HepG2 (cell line): ENCODE results near the gene SEPTIN5. TPM values are rescaled to one million over a fixed set of nuclear protein-coding genes. Genes with fewer than 3 reads are reported as not detected.

Experiments used
- ATAC-seq: fragments of 200-7000 bp; cut with Tn5 transposase; 3 replicates; pipeline ENCODE4 v1.9.1; 2020; ENCODE audit warnings: mild to moderate bottlenecking, moderate library complexity
- BruUV-seq: library from RNA; stranded (reverse); fragments of 400-500 nt; replicated peaks from 2 replicates; lab custom pipeline; 2021; lab: Mats Ljungman, UMichigan
- CTCF ChIA-PET: fragments of 300-600 bp; formaldehyde crosslinking; extraction: SDS; loops from one replicate; lab custom pipeline; 2021; ENCODE audit warnings: low total read pairs, inconsistent platforms, low intra/inter-chr PET ratio; lab: Yijun Ruan, JAX
- POLR2A ChIA-PET: fragments of 350-600 bp; sonication (Branson Sonifier 250); formaldehyde crosslinking; loops from one replicate; lab custom pipeline; 2020; ENCODE audit warnings: antibody characterized with exemption, inconsistent platforms; lab: Yijun Ruan, JAX
- DNase-seq: peaks from one replicate; pipeline ENCODE4 v3.0.0-alpha.2; 2015; ENCODE audit warnings: low spot score
- FAIRE-seq: peaks from 3 replicates; lab custom pipeline; 2011; peaks lifted over from hg19 to GRCh38; lab: Jason Lieb, UNC
- H2AFZ ChIP-seq: one replicate; pipeline ENCODE4 v1.6.1; 2011; ENCODE audit warnings: low read length, inconsistent platforms
- H3K27ac ChIP-seq: fragments of 300-600 bp; 3 replicates; pipeline ENCODE4 v1.8.0; 2011; ENCODE audit warnings: mixed run types, mild to moderate bottlenecking, mixed read lengths, low read length, inconsistent platforms; ENCODE audit not compliant: insufficient read depth; ENCODE audit errors: extremely low read length
- H3K27me3 ChIP-seq, 2 experiments: fragments of 200-600 bp in 1 of 2; 2 replicates in 1 of 2; 3 replicates in 1 of 2; pipeline versions ENCODE4 v1.6.0 to v1.8.0; 2011; ENCODE audit warnings: low read length in 2 of 2, mild to moderate bottlenecking in 2 of 2, moderate library complexity in 2 of 2, inconsistent platforms in 1 of 2; ENCODE audit not compliant: insufficient read depth in 2 of 2, control insufficient read depth in 1 of 2
- H3K36me3 ChIP-seq, 2 experiments: fragments of 200-600 bp in 1 of 2; replicated peaks in 1 of 2; 2 replicates in 1 of 2; 3 replicates in 1 of 2; pipeline versions ENCODE4 v1.5.1 to v1.8.0; 2011; ENCODE audit warnings: low read length in 2 of 2, inconsistent platforms in 1 of 2; ENCODE audit not compliant: insufficient read depth in 2 of 2, control insufficient read depth in 1 of 2
- H3K4me1 ChIP-seq: 2 replicates; pipeline ENCODE4 v1.5.1; 2012; ENCODE audit warnings: low read length, inconsistent platforms; ENCODE audit not compliant: insufficient read depth
- H3K4me2 ChIP-seq: 2 replicates; pipeline ENCODE4 v1.6.0; 2011; ENCODE audit warnings: low read depth, low read length, inconsistent platforms
- H3K4me3 ChIP-seq, 3 experiments: fragments of 200-600 bp in 1 of 3; sonication (generic), shearing (Covaris generic) in 1 of 3; replicated peaks in 1 of 3; 2 replicates each; pipeline ENCODE4 v1.5.1; 2011 to 2016; ENCODE audit warnings: low read length in 3 of 3, inconsistent platforms in 2 of 3, low read depth in 2 of 3, mild to moderate bottlenecking in 2 of 3, control low read depth in 1 of 3, mixed read lengths in 1 of 3; ENCODE audit not compliant: insufficient read depth in 1 of 3
- H3K79me2 ChIP-seq: one replicate; pipeline ENCODE4 v1.6.1; 2011; ENCODE audit warnings: low read length, inconsistent platforms; ENCODE audit not compliant: insufficient read depth
- H3K9ac ChIP-seq: 2 replicates; pipeline ENCODE4 v1.6.0; 2011; ENCODE audit warnings: mild to moderate bottlenecking, low read depth, low read length, inconsistent platforms; ENCODE audit not compliant: insufficient read depth
- H3K9me3 ChIP-seq: 2 replicates; pipeline ENCODE4 v1.5.1; 2012; ENCODE audit warnings: mild to moderate bottlenecking, low read length
- H4K20me1 ChIP-seq: 2 replicates; pipeline ENCODE4 v1.6.0; 2011; ENCODE audit warnings: inconsistent platforms, mild to moderate bottlenecking, low read length, moderate library complexity; ENCODE audit not compliant: insufficient read depth
- HMGXB3 ChIP-seq: sonication (generic); formaldehyde crosslinking; IDR thresholded peaks from 2 replicates; pipeline ENCODE4 v1.4.0; 2020; ENCODE audit warnings: missing genetic modification reagents, borderline replicate concordance
- MNT ChIP-seq: fragments of 450-650 bp; IDR thresholded peaks from 2 replicates; pipeline ENCODE4 v1.6.1; 2016
- NCOA5 ChIP-seq: sonication (generic); formaldehyde crosslinking; IDR thresholded peaks from 2 replicates; pipeline ENCODE4 v1.4.0; 2020; ENCODE audit warnings: missing genetic modification reagents
- STAT5B ChIP-seq: sonication (generic); formaldehyde crosslinking; IDR thresholded peaks from 2 replicates; pipeline ENCODE4 v1.4.0; 2020; ENCODE audit warnings: missing genetic modification reagents
- THRA ChIP-seq: sonication (generic); formaldehyde crosslinking; IDR thresholded peaks from 2 replicates; pipeline ENCODE4 v1.4.0; 2020; ENCODE audit warnings: missing genetic modification reagents, borderline replicate concordance
- ZNF124 ChIP-seq: sonication (generic); formaldehyde crosslinking; IDR thresholded peaks from 2 replicates; pipeline ENCODE4 v1.4.0; 2020; ENCODE audit warnings: missing genetic modification reagents
- ZNF335 ChIP-seq: sonication (generic); formaldehyde crosslinking; IDR thresholded peaks from 2 replicates; pipeline ENCODE4 v1.4.0; 2020; ENCODE audit warnings: missing genetic modification reagents
- WGBS: methylation state at CpG from one replicate; pipeline ENCODE4 v1.1.6; 2017; ENCODE audit warnings: low lambda C conversion rate; 5-methylcytosine and 5-hydroxymethylcytosine counted together
- in situ Hi-C: cut with HindIII; loops from 2 replicates; pipeline ENCODE4 v1.10.0; 2017; ENCODE audit warnings: low pct_unique_long_range_greater_than_20kb; ENCODE audit not compliant: extremely low pct_ligation_motif_present
- intact Hi-C: fragments of 100-400 bp; cut with micrococcal nuclease; formaldehyde crosslinking; loops from one replicate; pipeline ENCODE4 v1.10.0; 2022; ENCODE audit not compliant: unreplicated experiment
- polyA plus RNA-seq, 8 experiments: library from polyadenylated mRNA; depleted of rRNA in 3 of 8; stranded (reverse) in 7 of 8; unstranded in 1 of 8; fragments of >200 nt; fragmentation: Illumina TruSeq in 4 of 8; extraction: Trizol in 4 of 8; gene quantifications; 2 replicates each; pipeline versions ENCODE4 v1.2.1 to v1.2.3, GENCODE V29; 2011 to 2016; ENCODE audit warnings: low read depth in 4 of 8, missing spikeins in 1 of 8, mixed read lengths in 1 of 8; ENCODE audit not compliant: insufficient read depth in 1 of 8
- total RNA-seq, 5 experiments: library from RNA; depleted of rRNA; stranded (reverse); fragments of >200 nt; fragmentation: Illumina TruSeq; extraction: Trizol; gene quantifications; 2 replicates each; pipeline ENCODE4 v1.2.3, GENCODE V29; 2016; ENCODE audit warnings: low read depth in 1 of 5
- TF ChIP-seq, protein P1 (sequence below): sonication (generic); formaldehyde crosslinking; IDR thresholded peaks from 2 replicates; pipeline ENCODE4 v1.5.0; 2020; ENCODE audit warnings: missing genetic modification reagents

Gene SEPTIN5
- total and polyA plus RNA-seq, 2 of the 13 experiments (the other 11 are each of a cell fraction or from before 2014, with no cell fraction given), result 0.33 TPM; not detected in 1

DNA sequence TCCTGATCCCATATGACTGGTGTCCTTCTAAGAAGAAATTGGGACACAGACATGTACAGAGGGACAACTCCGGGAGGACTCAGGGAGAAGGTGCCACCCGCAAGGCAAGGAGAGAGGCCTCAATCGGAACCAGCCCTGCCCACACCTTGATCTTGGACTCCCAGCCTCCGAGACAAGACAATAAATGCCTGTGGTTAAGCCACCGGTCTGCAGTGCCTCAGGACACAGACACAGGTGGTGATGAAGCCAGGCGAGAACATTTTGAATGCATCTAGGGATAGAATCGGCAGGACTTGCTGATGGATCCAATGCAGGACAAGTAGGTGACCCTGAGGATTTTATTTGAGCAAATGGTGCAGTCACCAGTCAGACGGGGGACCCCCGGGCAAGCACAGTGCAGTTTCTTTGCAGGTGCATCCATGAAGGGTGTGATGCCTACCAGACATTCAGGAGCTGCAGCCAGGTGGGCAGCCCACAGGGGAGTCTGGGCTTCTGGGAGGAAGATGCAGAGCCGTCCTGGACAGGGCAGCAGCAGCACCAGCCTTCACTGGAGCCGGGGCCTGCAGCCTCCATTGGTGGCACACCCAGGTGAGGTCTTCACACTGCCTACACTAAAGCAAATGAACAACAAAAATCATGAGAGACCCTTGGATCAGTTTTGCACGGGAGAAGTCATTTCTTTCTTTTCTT is 20.2 kb upstream of the SEPTIN5 start (continued):
- TF ChIP-seq HMGXB3 (CRISPR knock-in tag), result no peak
- no peak for TF ChIP-seq THRA (CRISPR knock-in tag)
- TF ChIP-seq, all 625 proteins: peak for 0

DNA sequence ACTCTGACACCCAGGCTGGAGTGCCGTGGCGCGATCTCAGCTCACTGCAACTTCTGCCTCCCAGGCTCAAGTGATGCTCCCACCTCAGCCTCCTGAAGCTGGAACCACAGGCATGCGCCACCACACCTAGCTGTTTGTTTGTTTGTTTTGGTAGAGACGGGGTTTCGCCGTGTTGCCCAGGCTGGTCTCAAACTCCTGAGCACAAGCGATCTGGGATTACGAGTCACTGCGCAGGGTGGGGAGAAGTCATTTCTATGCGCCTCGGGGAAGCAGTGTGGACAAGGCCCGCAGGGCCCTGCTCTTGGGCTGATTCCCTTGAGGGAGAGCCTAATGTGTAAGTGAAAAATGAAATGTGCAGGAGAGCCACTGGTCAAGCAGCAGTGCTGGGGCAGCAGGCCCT is 19.6 kb upstream of the SEPTIN5 start:
- no peak for DNase-seq
- no peaks in the 10 kb centered on the region for H3K79me2 ChIP-seq

More for the DNA sequence above, 19.6 kb upstream of the SEPTIN5 start:
- no TSS peak for BruUV-seq
- no peaks in the 10 kb centered on the region for H3K36me3 ChIP-seq
- H3K4me3 ChIP-seq, result no peak overlapping the region
- no peak for TF ChIP-seq NCOA5 (CRISPR knock-in tag)
- no peak for TF ChIP-seq ZNF124 (CRISPR knock-in tag)
- no peak for TF ChIP-seq MNT
- TF ChIP-seq STAT5B (CRISPR knock-in tag), result no peak
- TF ChIP-seq, protein P1, sequence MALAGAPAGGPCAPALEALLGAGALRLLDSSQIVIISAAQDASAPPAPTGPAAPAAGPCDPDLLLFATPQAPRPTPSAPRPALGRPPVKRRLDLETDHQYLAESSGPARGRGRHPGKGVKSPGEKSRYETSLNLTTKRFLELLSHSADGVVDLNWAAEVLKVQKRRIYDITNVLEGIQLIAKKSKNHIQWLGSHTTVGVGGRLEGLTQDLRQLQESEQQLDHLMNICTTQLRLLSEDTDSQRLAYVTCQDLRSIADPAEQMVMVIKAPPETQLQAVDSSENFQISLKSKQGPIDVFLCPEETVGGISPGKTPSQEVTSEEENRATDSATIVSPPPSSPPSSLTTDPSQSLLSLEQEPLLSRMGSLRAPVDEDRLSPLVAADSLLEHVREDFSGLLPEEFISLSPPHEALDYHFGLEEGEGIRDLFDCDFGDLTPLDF (CRISPR knock-in tag), result no peak
- TF ChIP-seq ZNF335 (CRISPR knock-in tag), result no peak
- TF ChIP-seq, all 625 proteins: peak for 0
- ATAC-seq (no peak), FAIRE-seq (no peak)
- CTCF ChIA-PET, result no interaction called here
- 61% methylated on average over 12 of the region's 13 CpGs for WGBS
- in situ Hi-C loops (no loop called here), intact Hi-C loops (no loop called here)
- no peaks in the 10 kb centered on the region for H3K9me3 ChIP-seq
- POLR2A ChIA-PET, result no interaction called here
- no peaks in the 10 kb centered on the region for H3K4me1 ChIP-seq
- H3K4me2 ChIP-seq, result no peak overlapping the region
- H3K27ac ChIP-seq, result no peak overlapping the region
- no peaks in the 10 kb centered on the region for H4K20me1 ChIP-seq
- H3K9ac ChIP-seq, result no peak overlapping the region
- H2AFZ ChIP-seq, result no peak overlapping the region
- peaks cover 4 to 43% of the 10 kb centered on the region in 2 experiments for H3K27me3 ChIP-seq
